Measurements from ENCODE around the gene KDM1A.

DNA sequence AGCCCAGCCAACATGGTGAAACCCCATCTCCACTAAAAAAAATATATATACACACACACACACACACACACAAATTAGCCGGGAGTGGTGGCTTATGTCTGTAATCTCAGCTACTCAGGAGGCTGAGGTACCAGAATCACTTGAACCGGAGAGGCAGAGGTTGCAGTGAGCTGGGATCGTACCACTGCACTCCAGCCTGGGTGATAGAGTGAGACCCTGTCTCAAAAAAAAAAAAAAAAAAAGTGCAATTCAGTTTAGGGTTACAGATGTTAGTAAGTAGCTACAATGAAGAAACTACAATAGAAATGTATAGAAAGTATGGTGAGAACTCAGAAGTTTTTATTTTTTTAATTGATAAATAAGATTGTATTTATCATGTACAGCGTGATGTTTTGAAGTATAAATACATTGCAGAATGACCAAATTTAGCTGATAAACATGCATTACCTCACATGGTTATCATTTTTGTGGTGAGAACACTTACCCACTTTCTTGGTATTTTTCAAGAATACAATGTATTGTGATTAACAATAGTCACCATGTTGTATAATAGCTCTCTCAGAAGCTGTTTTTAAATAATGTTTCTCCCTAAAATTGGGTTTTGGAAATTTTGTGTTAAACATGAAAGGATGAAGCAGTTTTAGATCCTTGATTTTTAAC lies 17.9 kb downstream of the KDM1A start:
- TF ChIP-seq, protein P1, sequence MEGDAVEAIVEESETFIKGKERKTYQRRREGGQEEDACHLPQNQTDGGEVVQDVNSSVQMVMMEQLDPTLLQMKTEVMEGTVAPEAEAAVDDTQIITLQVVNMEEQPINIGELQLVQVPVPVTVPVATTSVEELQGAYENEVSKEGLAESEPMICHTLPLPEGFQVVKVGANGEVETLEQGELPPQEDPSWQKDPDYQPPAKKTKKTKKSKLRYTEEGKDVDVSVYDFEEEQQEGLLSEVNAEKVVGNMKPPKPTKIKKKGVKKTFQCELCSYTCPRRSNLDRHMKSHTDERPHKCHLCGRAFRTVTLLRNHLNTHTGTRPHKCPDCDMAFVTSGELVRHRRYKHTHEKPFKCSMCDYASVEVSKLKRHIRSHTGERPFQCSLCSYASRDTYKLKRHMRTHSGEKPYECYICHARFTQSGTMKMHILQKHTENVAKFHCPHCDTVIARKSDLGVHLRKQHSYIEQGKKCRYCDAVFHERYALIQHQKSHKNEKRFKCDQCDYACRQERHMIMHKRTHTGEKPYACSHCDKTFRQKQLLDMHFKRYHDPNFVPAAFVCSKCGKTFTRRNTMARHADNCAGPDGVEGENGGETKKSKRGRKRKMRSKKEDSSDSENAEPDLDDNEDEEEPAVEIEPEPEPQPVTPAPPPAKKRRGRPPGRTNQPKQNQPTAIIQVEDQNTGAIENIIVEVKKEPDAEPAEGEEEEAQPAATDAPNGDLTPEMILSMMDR (conservative IDR thresholded peaks at IDR 0.05; ENCODE audit: low read length): no peak
- TF ChIP-seq EZH2phosphoT487 (IDR thresholded peaks at IDR 0.05; ENCODE audit: borderline replicate concordance): no peak
